HG02610 (cell line): ENCODE measurements around the gene EHD2.
"Not testable (repeated sequence)": the region's sequence is repeated elsewhere in the genome, so short reads cannot be mapped to it uniquely, and the experiment has no call there.

Source experiments
- ATAC-seq: cut with Tn5 transposase; IDR thresholded peaks from one replicate; pipeline ENCODE4 v1.9.1; 2021; ENCODE audit warnings: mild to moderate bottlenecking, moderate library complexity; ENCODE audit not compliant: unreplicated experiment

The EHD2 gene

DNA sequence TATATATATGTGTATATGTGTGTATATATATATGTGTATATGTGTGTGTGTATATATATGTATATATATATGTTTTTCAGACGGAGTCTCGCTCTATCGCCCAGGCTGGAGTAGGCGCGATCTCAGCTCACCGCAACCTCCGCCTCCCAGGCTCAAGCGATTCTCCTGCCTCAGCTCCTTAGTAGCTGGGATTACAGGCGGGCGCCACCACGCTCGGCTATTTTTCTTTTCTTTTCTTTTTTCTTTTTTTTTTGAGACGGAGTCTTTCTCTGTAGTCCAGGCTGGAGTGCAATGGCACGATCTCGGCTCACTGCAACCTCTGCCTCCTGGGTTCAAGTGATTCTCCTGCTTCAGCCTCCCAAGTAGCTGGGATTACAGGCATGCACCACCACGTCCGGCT is 32.9 kb downstream of the EHD2 start:
- not testable (repeated sequence) for ATAC-seq

DNA sequence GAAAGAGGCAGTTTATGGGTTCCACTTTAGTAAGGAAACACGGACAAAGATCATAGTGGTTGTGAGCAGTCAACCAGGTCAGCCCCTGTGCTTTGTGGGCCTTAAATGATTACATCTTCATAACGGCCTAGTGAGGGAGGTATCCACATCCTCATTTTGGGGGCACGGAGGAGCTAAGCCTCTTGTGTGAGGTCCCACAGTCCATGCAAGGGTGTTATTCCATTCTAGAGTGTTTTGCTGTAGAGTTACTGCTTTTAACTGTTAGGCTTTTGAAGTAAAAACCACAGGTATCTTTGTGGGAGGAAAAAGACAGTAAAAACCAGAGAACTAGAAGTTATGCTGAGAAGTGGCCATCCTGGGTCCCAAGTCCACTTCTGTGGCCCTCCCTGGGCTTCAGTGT is 36.1 kb downstream of the EHD2 start:
- ATAC-seq, result no peak

DNA sequence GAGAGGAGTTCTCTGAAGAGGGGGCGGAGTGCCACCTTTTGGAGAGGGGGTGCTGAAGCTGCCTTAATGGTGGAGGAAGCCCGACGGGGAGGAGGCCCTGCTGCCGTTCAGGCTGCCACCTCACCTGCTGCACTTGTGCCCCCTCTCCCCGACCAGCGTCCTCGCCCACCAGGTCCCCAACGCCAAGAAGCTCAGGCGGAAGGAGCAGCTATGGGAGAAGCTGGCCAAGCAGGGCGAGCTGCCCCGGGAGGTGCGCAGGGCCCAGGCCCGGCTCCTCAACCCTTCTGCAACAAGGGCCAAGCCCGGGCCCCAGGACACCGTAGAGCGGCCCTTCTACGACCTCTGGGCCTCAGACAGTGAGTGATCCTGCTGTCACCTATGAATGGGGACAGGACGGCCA is 37.5 kb downstream of the EHD2 start:
- no peak for ATAC-seq

DNA sequence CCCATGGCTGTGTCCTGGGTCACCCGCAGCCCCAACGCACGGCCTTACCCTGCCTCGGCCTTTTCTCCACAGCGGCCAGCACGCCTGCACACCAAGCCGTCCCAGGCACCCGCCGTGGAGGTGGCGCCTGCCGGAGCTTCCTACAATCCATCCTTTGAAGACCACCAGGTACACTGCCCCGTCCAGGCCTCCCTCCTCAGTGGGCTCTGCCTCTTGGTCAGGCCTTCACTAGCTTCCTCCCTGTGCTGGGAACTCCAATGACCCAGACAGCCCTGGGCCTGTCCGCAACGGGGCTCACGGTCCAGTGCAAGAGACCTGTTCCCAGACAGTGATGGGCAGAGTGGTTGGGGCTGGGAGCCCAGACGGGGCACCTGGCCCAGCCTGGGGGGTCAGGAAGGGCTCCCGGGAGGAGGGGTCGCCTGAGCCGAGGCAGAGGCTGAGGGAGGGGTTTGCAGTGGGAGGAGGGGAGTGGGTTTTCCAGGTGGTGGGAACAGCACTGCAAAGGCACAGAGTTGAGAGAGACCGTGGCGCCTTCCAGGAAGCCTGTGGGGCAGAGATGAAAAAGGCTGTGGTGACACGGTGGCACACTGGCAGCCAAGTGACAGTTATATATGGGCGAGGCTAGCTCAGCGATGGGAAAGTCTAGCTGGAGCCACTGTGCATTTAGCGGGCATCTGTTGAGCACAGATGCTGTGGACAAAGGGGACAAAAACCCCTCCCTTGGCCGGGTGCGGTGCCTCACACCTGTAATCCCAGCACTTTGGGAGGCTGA is 39.4 kb downstream of the EHD2 start:
- ATAC-seq, result no peak

DNA sequence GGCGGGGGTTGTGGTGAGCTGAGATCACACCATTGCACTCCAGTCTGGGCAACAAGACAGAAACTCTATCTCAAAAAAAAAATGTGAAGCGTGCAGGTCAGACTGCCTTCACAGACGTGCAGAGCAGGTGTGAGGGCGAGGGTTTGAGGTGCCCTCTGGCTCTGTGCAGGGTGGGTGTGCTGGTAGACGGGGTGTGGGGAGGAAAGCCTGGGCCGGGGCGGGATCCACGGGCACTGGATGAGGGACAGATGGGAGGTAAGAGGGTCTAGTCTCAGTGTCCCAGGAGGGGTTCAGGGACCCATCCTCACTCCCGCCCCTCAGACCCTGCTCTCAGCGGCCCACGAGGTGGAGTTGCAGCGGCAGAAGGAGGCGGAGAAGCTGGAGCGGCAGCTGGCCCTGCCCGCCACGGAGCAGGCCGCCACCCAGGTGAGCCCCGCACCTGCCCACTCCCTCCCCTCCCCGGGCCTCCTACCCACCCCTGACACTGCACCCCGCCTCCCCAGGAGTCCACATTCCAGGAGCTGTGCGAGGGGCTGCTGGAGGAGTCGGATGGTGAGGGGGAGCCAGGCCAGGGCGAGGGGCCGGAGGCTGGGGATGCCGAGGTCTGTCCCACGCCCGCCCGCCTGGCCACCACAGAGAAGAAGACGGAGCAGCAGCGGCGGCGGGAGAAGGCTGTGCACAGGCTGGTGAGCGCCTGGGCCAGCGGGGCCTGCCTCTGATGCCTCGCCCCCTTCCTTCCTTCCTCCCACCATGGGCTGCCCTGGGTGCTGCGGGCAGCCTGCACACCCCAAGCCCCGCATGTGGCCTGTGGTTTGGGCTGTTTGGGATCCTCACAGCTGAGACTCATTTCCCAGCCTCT is 41.2 kb downstream of the EHD2 start:
- ATAC-seq, result no peak

DNA sequence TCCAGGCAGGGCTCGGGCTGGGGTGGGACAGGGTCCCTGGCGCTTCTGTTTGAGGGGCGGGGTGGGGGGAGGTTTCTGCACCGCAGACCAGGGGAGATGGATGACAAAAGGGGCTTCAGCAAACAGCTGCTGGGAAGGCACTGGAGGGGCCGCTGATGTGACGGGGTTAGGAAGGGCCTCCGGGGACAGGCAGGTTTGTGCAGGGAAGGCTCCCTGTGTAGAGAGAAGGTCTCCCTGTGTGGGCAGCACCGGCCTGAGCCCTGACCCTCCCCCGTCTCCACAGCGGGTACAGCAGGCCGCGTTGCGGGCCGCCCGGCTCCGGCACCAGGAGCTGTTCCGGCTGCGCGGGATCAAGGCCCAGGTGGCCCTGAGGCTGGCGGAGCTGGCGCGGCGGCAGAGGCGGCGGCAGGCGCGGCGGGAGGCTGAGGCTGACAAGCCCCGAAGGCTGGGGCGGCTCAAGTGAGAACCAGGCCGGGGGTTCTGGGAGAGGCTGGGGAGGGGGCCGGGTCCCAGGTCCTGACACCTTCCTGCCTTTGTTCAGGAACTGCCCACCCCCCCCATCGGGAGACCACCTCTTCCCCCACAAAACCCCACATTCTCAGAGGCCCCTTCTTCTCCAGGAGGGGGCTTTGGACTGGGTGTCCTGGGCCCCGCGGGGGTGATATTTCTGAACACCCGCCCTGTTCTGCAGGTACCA is 42.0 kb downstream of the EHD2 start:
- ATAC-seq, result no peak

DNA sequence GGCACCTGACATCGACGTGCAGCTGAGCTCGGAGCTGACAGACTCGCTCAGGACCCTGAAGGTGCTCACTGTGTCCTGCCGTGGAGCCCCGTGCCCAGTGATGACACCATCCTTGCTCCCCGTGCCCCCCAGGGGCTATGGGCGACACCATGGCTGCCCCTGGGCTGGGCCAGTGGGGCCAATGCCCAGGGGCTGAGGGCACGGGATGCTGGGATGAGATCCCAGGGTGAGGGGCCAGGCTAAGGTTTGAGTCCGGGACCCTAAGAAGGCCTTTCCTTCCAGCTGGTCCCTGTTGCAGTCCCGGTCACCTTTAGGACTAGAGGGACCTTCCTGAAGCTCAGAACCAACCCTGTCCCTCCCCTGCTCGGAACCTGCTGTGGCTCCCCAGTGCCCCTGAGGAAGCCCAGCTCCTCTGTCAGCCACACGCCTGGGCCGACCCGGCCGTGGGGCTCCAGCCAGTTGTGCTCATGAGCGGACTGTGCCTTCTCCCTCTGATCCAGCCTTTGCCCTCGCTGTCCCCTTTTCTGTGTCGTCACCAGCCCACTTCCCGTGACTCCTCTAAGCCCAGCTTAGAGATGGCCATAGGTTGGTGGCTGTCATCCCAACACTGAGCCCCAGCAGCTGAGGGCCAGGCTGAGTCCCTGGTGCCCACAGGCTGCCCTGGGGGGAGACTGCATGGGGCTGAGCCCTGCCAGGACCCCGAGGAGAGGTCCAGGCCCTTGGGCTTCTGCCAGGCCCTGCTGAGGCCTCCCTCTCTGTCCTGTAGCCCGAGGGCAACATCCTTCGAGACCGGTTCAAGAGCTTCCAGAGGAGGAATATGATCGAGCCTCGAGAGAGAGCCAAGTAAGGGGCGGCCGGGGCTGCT is 42.8 kb downstream of the EHD2 start:
- no peak for ATAC-seq

DNA sequence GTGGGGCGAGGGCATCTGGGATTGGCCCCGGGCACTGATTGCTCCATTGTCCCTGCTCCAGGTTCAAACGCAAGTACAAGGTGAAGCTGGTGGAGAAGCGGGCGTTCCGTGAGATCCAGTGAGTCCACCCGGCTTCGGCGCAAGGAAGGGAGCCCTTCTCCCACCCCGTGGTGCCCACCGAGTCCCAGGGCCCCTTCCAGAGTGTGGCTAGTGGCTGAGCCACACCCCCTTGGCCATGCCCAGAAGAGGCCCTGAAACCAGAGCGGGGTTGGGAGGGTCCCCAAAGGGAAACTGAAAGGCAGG is 43.4 kb downstream of the EHD2 start:
- ATAC-seq, result no peak

DNA sequence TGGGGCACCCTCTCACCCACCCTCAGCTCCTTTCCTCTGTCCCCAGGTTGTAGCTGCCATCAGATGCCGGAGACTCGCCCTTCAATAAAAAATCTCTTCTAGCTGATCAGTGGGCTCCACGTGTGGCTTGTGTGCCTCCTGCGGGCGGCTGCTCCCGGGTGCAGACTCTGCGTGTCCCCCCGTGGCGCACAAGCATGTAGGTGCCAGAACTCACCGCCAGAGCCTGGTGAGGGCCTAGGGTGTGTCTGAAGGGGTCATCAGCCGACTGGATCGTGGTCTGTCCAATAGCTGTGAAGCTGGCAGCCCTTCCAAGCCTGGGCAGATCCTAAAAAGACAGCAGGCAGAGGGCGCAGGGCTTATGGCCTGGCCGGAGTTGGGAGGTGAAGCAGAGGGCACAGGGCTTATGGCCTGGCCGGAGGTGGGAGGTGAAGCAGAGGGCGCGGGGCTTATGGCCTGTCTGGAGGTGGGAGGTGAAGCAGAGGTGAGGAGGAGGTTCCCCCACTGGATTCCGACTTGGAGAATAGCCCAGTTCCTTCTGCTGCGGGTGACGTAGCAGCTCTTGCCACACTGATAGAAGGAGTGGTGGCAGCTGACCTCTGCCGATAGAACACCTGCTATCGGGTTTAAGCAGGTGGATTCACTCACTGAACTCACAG is 43.9 kb downstream of the EHD2 start:
- ATAC-seq, result no peak

DNA sequence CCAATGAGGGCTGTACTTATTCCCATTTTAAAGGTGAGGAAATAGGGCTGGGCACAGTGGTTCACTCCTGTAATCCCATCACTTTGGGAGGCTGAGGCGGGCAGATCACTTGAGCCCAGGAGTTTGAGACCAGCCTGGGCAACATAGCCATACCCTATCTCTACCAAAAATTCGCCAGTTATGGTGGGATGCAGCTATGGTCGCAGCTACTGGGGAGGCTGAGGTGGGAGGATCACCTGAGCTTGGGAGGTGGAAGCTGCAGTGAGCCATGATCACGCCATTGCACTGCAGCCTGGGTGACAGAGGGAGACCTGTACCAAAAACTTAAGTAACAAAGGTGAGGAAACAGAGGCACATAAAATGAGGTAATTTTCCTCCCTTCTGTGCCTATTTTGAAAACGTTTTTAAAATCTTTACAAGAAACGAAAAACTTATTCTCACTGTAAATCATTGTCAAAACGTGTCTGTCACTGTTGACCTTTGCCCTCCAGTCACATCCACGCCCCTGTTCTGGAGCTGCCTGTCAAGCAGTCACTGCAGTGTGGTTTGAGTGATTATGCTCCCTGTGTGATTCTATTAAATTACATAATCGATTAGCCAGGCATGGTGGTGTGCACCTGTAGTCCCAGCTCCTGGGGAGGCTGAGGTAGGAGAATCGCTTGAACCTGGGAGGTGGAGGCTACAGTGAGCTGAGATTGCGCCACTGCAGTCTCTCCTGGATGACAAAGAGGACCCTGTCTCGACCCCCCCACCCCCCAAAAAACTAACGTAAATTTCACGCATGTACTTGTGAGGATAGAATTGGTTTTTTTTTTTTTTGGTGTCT is 44.6 kb downstream of the EHD2 start:
- no peak for ATAC-seq

DNA sequence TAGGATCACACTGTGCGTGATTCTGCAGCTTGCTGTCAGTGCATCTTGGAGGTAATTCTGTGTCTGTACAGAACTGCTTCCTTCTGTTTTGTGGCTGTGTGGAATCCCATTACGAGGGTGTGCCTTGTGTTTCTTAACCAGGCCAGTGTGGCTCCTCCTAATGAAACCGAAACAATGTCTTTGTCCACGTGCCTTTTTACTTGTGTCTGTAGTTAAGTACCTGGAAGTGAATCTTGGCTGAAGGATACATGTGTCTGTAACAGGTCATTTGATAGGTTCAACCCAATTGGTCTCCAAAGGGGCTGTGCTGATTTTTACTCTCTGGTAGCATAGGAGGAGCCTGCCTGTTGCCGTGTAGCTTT is 45.2 kb downstream of the EHD2 start:
- ATAC-seq, result no peak

DNA sequence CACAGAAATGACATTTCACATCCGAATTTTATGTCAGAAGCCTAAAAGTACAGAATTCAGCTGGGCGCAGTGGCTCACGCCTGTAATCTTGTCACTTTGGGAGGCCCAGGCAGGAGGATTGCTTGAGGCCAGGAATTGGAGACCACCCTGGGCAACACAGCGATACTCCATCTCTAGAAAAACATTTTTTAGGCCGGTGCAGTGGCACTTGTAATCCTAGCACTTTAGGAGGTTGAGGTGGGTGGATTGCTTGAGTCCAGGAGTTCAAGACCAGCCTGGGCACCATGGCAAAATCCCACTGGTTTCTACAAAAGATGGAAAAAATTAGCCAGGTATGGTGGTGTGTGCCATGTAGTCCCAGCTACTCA is 47.4 kb downstream of the EHD2 start:
- no peak for ATAC-seq

DNA sequence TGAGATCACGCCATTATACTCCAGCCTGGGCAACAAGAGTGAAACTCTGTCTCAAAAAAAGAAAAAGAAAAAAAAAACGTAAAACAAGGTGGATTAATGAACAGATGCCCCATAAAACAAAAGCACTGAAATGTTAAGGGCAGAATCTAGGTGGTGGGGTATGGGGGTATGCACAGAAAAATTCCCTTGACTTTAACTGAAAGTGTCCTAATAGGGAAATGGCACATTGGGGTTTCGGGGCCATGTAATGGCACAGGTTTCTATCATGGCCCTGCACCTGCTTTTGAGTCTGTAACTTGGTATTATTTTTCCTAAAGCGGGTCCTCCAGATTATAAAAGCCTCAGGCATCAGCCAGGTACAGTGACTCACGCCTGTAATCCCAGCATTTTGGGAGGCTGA is 48.3 kb downstream of the EHD2 start:
- ATAC-seq, result no peak

DNA sequence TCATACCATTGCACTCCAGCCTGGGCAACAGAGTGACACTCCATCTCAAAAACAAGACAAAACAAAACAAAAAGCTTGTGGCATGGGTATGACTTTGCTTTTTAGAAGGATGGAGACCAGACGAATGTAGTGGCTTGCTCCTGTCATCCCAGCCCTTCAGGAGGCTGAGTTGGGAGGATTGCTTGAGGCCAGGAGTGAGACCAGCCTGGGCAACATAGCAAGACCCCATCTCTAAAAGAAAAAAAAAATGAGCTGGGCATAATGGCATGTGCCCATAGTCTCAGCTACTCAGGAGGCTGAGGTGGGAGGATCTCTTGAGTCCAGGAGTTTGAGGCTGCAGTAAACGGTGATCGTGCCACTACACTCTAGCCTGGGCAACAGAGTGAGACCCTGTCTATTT is 48.9 kb downstream of the EHD2 start:
- no peak for ATAC-seq

DNA sequence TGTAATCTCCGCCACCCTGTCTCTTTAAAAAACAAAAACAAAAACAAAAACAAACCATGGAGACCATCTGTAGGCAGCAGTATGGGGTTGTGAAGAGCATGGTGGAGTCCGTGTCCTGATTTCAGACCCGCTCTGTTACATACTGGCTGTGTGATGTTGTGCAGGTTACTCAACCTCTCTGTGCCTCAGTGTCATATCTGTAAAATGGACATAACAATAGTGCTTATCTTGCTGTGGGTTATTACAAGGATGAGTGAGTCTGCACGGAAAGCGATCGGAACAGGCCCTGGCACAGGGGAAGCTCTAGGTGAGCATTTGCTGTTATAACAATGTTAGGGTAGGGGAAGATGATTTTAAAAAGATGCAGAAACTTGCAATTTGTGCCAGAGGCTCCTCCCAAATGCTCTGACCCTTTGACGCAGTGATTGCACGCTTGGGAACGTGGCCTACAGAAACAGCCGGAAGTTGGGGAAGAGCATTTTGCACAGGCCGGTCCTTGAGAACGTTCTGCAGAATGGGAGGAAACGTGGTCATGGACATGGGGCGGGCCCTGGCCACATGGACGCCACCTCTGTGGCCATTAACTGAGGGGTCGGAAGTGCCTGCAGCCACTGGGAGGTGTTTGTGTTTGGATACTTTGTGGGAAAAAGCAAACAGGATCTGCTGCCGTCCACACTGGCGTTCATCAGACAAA is 49.5 kb downstream of the EHD2 start:
- ATAC-seq, result no peak

DNA sequence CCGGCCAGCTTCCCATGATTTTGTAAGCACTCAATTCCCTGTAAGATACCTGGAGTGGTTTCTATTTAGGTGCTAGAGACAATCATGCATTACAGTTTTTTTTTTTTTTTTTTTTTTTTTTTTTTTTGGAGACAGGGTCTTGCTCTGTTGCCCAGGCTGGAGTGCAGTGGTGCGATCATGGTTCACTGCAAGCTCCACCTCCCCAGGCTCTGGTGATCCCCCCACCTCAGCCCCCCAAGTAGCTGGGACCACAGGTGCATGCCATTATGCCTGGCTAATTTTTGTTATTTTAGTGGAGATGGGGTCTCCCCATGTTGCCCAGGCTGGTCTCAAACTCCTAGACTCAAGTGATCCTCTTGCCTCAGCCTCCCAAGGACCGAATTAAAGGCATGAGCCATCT is 51.5 kb downstream of the EHD2 start:
- ATAC-seq, result not testable (repeated sequence)

DNA sequence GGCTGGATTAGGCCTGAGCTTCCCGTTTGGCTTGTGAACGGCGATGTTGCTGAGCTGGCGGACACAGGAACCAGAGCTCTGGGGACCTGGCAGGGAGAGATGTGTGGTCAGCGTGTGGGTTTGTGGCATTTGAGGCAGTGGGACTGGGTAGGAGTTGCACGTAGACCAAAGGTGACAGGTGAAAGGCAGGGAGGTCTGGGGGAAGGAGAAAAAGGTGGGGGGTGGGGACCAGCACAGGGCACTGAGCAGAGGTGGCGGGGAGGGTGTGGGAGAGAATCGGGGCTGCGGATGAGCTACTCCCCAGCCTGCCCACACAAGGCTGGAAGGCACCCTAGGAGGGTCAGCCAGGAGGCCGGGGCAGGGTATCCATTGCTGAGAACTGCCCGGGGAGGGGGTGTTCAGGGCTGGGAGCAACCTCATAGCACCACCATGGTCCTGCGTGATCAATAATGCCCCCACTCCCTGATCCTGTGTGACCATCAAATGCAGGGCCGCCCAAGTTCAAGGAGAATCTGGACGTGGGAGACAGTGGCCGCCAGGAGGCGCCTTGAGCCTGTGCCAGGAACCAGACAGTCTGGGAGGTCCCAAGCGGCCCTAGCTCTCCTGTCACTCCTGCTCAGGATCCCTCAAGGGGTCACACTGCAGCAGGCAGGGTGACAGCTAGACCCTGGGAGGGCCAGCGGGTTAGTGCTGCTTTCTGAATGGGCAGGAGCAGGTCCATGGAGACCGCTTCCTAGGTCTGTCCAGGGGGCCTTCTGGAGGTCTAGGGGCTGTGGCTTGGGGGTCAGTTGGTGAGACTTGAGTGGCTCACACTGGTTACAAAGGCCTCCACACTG is 52.5 kb downstream of the EHD2 start:
- no peak for ATAC-seq

DNA sequence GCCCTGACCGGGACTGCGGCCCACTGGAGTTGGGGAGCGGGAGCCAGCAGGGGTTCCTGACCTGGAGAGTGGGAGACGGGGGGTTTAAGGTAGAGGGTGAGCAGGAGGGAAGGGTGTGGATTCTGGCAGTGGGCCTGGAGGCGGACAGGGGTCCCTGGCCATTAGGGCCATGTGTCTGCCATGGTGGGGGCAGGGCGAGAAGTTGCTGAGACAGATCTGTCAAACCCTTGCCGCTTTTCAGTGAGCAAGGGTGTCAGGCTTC is 53.1 kb downstream of the EHD2 start:
- ATAC-seq, result no peak

DNA sequence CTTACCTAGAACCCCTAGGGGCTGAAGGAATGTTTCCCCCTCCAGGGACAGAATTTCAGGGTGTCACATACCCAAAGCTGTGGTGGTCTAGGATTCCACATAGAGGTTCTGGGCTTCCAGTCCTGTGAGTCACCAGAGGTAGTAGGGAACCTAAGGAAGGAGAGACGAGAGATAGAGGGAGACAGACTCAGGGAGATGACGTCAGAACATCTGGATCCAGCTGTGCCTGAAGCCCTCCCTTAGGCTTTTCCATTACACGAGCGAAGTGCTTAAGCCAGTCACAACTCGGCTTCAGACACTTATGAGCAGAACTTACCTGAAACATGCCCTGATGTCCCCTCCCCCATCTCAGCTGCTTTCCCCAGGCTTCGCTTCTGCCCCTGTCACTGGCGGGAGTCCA is 53.4 kb downstream of the EHD2 start:
- ATAC-seq, result no peak
